ENCODE results near the gene SPHKAP. TPM values are rescaled to one million over a fixed set of nuclear protein-coding genes. Genes with fewer than 3 reads are reported as not detected.
A peak's percentile ranks its signal among the peaks of the same experiment; 100 is the strongest.
"Not testable (repeated sequence)": the region's sequence is repeated elsewhere in the genome, so short reads cannot be mapped to it uniquely, and the experiment has no call there.

SPHKAP gene
- total RNA-seq, 1 donor from 2014 or later: not detected

DNA sequence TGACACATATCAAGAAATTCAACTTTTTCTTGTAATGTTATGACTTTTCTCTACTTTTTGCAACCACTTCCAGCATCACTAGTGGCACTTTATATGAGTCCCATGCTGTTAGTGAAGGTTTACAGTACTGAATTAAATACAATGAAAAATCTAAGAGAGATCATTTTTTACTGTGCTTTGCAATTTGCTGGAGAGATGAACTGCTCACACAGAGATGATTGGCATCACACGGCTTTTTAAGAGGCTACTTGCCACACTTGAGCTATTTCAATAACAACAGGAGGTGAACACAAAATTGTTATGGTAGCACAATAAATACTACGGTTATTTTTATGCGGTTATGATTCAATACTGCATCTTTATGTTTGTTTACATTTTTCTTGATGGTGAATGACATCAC is 221.2 kb downstream of the SPHKAP start:
- no peak for DNase-seq (ENCODE audit: low read depth, low spot score)
- TF ChIP-seq, protein P1, sequence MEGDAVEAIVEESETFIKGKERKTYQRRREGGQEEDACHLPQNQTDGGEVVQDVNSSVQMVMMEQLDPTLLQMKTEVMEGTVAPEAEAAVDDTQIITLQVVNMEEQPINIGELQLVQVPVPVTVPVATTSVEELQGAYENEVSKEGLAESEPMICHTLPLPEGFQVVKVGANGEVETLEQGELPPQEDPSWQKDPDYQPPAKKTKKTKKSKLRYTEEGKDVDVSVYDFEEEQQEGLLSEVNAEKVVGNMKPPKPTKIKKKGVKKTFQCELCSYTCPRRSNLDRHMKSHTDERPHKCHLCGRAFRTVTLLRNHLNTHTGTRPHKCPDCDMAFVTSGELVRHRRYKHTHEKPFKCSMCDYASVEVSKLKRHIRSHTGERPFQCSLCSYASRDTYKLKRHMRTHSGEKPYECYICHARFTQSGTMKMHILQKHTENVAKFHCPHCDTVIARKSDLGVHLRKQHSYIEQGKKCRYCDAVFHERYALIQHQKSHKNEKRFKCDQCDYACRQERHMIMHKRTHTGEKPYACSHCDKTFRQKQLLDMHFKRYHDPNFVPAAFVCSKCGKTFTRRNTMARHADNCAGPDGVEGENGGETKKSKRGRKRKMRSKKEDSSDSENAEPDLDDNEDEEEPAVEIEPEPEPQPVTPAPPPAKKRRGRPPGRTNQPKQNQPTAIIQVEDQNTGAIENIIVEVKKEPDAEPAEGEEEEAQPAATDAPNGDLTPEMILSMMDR (conservative IDR thresholded peaks at IDR 0.05): no peak
- H3K4me3 Mint-ChIP-seq: no peak overlapping the region
- peaks cover 3% of the 10 kb centered on the region for H3K27me3 Mint-ChIP-seq (ENCODE audit: low read depth)
- peaks cover 2% of the 10 kb centered on the region for H3K9me3 Mint-ChIP-seq
- H3K36me3 Mint-ChIP-seq (ENCODE audit: low read depth): no peaks in the 10 kb centered on the region
- H3K27ac Mint-ChIP-seq (ENCODE audit: unreplicated experiment): no peak overlapping the region
- no peaks in the 10 kb centered on the region for H3K4me1 Mint-ChIP-seq

GRCh38 chr2:227942965-227943364 is 238.5 kb downstream of the SPHKAP start:
- Mint-ChIP-seq H3K27ac (ENCODE audit: unreplicated experiment) (no peak overlapping the region), H3K27me3 (ENCODE audit: low read depth) (no peaks in the 10 kb centered on the region), H3K36me3 (ENCODE audit: low read depth) (peaks cover 3% of the 10 kb centered on the region), H3K9me3 (peaks cover 6% of the 10 kb centered on the region), H3K4me1 (peaks cover 8% of the 10 kb centered on the region), H3K4me3 (no peak overlapping the region)
- TF ChIP-seq, protein P1 (conservative IDR thresholded peaks at IDR 0.05): no peak
- no peak for DNase-seq (ENCODE audit: low read depth, low spot score)

DNA sequence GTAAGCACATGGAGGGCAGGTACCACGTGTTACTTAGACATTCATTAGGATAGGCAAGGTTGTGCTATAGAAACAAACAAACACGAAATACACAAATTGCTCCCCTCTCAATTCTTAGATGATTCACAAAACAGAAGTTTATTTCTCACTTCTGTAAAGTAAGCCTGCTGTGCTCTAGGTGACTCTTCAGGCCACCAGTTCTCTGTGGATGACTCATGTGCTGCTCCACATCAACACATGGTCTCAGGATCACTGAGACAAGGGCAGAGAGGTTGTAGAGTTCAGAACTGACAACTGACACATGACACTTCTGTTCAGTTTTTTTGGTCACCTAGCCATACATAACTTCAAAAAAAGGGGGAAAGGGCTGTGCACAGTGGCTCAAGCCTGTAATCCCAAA is 239.5 kb downstream of the SPHKAP start:
- TF ChIP-seq, protein P1 (conservative IDR thresholded peaks at IDR 0.05): no peak
- Mint-ChIP-seq H3K36me3 (ENCODE audit: low read depth) (peaks cover 3% of the 10 kb centered on the region), H3K4me1 (peaks cover 8% of the 10 kb centered on the region), H3K27ac (ENCODE audit: unreplicated experiment) (no peak overlapping the region), H3K4me3 (no peak overlapping the region), H3K9me3 (peaks cover 6% of the 10 kb centered on the region), H3K27me3 (ENCODE audit: low read depth) (no peaks in the 10 kb centered on the region)
- DNase-seq (ENCODE audit: low read depth, low spot score): no peak

DNA sequence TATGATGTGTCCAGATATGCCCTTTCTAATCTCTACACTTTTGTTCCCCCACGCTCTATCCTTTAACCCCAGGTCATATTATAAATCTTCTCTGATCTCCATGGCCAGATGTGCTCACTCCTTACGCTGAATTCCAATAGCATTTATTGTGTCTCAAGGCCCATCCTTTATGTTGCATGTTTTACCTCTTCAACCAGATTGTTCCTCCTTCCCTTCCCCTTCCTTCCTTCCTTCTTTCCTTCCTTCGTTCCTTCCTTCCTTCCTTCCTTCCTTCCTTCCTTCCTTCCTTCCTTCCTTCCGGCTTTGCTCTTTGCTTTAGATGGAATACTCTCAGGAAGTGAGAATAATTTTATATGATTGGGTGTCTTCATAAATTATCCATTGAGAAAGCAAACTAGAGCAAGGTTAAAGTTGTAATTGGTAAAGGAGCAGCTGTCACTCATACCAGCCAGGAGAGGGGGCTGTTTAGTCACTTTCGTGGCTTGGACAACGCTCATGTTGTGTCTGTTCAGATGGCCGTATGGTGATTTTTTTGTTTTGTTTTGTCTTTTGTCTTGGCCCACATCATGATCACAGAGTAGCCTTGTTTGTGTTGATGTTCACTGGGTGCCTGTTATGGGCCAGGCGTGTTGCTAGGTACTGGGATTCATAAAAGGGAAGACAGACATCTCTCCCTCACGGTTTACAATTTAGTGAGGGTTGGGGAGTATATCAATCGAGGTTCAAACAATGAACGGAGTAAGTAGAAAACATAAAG is 242.0 kb downstream of the SPHKAP start:
- Mint-ChIP-seq H3K4me3 (no peak overlapping the region), H3K9me3 (peaks cover 3% of the 10 kb centered on the region), H3K36me3 (ENCODE audit: low read depth) (no peaks in the 10 kb centered on the region), H3K27me3 (ENCODE audit: low read depth) (no peaks in the 10 kb centered on the region), H3K4me1 (peaks cover 8% of the 10 kb centered on the region), H3K27ac (ENCODE audit: unreplicated experiment) (no peak overlapping the region)
- DNase-seq (ENCODE audit: low read depth, low spot score): peak; percentile 24
- TF ChIP-seq, protein P1 (conservative IDR thresholded peaks at IDR 0.05): peak; percentile 69

DNA sequence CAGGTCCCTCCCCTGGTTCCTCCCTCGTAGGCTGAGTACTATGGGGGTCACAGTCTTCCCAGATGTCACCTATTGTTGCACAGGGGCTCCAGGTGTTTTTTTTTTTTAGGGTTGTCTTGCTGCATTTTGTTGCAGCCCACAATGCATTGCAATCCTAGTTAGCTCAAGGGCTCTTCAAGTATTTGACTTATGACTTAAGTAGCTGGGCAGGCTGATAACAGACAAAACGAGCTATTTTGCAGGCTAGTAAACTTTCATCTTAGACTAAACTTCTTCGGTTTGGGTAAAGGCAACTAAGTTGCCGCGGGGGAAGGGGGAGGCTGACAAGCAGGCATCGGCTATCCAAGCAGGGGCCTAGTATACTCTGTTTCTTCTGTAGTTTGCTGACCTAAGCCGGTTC is 245.2 kb downstream of the SPHKAP start:
- not testable (repeated sequence) for H3K36me3 Mint-ChIP-seq (ENCODE audit: low read depth); H3K27ac Mint-ChIP-seq (ENCODE audit: unreplicated experiment); H3K4me1 Mint-ChIP-seq; DNase-seq (ENCODE audit: low read depth, low spot score); H3K9me3 Mint-ChIP-seq; H3K4me3 Mint-ChIP-seq; H3K27me3 Mint-ChIP-seq (ENCODE audit: low read depth)

GRCh38 chr2:227933884-227934283 is 247.6 kb downstream of the SPHKAP start:
- Mint-ChIP-seq H3K27me3 (ENCODE audit: low read depth) (peaks cover 9% of the 10 kb centered on the region), H3K9me3 (no peaks in the 10 kb centered on the region), H3K4me1 (no peaks in the 10 kb centered on the region), H3K27ac (ENCODE audit: unreplicated experiment) (no peak overlapping the region), H3K36me3 (ENCODE audit: low read depth) (no peaks in the 10 kb centered on the region), H3K4me3 (no peak overlapping the region)
- TF ChIP-seq, protein P1 (conservative IDR thresholded peaks at IDR 0.05): no peak
- DNase-seq (ENCODE audit: low read depth, low spot score): no peak

Measured in neural crest cell (in vitro differentiated cells).